GM12801 (cell line): ENCODE data around the gene MED9.

ENCODE experiments used
- TF ChIP-seq, protein P1 (sequence below): IDR thresholded peaks from one replicate; pipeline ENCODE4 v1.5.1; 2011; ENCODE audit warnings: control low read depth; ENCODE audit not compliant: insufficient read length; ENCODE audit errors: extremely low read depth

MED9 gene

DNA sequence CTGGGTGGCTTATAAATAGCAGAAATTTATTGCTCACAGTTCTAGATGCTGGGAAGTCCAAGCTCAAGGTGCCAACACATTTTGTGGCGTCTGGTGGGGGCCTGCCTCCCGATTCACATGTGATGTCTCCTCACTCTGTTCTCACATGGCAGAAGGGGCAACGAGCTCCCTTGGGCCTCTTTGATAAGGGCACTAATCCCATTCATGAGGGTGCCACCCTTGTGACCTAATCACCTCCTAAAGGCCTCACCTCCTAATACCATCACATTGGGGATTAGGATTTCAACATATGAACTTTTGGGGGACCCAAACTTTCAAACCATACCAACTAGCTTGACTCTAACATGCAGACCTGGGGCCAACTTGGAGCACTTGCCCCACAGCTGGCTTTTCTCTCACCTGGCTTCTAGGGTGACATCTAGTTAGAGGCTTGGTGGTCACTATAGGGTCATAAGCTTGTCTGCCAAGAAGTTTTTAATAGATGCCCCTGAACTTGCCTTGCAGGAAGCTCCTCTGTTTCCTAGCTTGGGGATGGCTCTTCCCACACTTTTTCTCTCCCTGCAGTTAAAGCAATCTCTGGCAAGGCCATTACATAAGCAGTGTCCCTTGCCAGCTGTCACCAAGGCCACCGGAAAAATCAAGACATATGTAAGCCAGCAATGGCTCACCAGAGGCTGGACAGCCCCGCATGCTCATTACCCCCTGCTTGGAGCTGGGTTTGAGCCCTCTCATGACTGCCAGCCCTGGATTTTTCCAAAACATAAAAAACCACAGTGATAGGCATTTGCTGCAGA, 8.4 kb upstream of the MED9 start:
- TF ChIP-seq, protein P1, sequence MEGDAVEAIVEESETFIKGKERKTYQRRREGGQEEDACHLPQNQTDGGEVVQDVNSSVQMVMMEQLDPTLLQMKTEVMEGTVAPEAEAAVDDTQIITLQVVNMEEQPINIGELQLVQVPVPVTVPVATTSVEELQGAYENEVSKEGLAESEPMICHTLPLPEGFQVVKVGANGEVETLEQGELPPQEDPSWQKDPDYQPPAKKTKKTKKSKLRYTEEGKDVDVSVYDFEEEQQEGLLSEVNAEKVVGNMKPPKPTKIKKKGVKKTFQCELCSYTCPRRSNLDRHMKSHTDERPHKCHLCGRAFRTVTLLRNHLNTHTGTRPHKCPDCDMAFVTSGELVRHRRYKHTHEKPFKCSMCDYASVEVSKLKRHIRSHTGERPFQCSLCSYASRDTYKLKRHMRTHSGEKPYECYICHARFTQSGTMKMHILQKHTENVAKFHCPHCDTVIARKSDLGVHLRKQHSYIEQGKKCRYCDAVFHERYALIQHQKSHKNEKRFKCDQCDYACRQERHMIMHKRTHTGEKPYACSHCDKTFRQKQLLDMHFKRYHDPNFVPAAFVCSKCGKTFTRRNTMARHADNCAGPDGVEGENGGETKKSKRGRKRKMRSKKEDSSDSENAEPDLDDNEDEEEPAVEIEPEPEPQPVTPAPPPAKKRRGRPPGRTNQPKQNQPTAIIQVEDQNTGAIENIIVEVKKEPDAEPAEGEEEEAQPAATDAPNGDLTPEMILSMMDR, result no peak

DNA sequence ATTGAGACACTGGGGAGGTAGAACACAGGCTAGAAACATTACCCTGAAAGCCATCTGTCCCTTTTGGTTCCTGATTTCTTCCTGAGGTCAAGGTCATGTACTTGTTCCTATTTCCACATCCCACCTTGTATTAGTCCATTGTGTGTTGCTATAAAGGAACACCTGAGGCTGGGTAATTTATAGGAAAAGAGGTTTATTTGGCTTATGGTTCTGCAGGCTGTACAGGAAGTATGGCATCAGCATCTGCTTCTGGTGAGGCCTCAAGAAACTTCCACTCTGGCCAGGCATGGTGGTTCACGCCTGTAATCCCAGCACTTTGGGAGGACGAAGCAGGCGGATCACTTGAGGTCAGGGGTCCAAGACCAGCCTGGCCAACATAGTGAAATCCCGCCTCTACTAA, 7.4 kb upstream of the MED9 start:
- TF ChIP-seq, protein P1, result no peak

DNA sequence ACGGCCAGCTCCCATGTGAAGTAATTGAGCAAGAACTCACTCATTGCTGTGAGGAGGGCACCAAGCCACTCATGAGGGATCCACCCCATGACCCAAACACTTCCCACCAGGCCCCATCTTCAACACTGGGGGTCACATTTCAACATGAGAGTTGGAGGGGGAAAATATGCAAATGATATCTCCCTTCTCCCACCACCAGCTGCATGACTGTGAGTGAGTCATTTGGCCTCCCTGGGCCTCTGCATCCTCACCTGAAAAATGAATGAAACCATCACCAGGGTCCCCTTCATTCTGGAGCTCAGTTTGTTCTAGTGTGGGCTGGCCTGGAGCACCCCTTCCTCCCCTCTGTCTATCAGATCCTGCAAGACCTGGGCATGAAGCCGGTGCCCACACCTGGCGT, 6.8 kb upstream of the MED9 start:
- TF ChIP-seq, protein P1, result no peak

DNA sequence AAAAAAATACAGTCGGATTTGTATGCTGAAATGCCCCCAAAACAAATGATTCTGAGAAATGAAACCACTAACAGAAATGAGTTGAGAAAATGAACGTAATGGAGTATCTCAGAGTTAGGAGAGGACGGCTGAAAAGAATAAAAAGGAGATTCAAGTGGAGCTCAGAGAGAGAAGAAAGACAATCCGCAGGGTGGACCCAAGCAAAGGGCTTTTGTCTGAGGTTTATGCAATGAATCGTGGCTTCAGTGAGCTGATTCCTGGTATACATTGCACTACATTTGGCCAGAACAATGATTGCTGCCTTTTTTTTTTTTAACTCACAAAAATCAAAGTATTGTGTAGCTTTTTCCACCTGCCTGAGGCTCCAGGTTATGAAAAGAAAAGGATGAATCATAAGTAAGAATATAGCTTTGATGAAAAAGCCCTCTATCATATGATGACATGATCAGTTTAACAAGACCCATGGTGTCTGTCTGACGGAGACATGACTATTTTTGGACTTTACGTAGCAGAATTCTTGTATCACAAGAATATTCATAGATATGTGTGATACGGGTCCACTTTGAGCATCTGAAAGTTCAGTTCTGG, 4.4 kb upstream of the MED9 start:
- TF ChIP-seq, protein P1, result no peak

DNA sequence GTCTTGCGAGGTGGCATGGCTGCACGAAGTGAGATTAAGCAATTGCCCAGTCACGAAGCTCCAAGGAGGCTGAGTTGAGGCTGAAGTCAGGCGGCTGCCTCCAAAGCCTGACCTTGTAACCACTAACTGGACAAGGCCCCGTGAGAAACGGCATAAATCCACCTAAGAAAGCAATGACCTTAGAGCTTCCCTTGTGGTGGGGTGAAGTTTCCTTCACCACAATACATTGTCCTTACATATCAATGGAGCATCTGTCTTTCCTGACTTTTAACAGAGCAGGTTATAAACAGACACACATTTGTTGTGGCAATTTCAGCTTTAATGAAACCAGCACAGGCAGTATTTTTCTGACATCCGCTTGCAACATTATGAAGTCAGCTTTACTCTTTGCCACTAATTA, 2.5 kb upstream of the MED9 start:
- TF ChIP-seq, protein P1, result no peak

DNA sequence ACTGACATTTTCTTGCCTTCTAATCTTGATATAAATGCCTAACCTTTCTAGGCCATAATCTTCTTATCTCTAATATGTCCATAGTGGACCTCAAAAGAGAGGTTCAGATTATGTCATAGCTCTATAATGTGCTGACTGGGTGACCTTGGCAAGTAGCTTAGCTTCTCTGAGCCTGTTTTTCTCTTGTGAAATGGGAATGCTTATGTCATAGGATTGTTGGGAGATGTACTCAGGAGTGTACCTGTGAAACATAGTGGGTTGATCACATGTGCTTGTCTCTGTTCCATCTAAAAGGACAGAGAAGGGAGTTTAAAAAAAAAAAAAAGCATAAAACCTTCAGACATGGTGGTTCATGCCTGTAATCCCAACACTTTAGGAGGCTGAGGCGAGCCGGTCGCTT, 2.4 kb downstream of the MED9 start:
- TF ChIP-seq, protein P1, result no peak

DNA sequence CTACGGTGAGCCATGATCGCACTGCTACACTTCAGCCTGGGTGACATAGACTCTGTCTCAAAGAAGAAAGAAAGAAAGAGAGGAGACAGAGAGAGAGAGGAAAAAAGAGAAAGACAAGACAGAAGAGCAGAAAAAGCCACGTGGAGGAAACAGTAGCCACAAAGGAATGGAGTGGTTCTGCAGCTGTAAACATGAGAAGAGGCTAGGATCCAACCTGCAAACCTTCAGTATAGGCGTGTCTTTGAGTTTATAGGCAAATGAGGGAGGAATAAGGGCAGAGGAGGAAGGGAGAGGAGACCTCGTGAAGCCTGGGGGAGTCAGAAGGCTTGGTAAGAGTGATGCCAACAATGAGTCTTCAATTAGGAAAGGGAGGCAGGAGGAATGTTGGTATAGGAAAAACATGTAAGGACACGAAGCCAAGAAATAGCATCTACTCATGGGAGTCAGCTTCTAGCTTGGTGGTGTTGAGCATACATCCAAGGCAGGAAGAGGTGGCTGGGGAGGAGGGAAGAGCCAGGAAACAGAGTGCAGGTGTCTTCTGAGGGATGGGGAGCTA, 3.9 kb downstream of the MED9 start:
- TF ChIP-seq, protein P1, result no peak
